Upper lobe of left lung (tissue), 4 donors: ENCODE data around the gene KLHL26.

Experiments
- CTCF ChIP-seq, 6 experiments: fragments of 450-650 bp in 4 of 6; fragments of 200-600 bp in 2 of 6; sonication (generic) in 2 of 6; IDR thresholded peaks; one replicate each; pipeline ENCODE4 v1.5.1; 2016 to 2019; ENCODE audit warnings: antibody characterized with exemption in 6 of 6
- EP300 ChIP-seq, 4 donors: sonication (generic); formaldehyde crosslinking; IDR thresholded peaks; one replicate each; pipeline ENCODE4 v1.5.1; 2017; ENCODE audit warnings: antibody characterized with exemption in 4 of 4, control low read depth in 2 of 4
- POLR2AphosphoS5 ChIP-seq, 2 donors: sonication (generic); formaldehyde crosslinking; IDR thresholded peaks; one replicate each; pipeline ENCODE4 v1.5.1; 2017; ENCODE audit warnings: antibody characterized with exemption in 2 of 2

- no peak for TF ChIP-seq CTCF (IDR thresholded peaks at IDR 0.05)
- no peak for TF ChIP-seq EP300 (IDR thresholded peaks at IDR 0.05)
- TF ChIP-seq POLR2AphosphoS5 (IDR thresholded peaks at IDR 0.05): no peak
Measured at GRCh38 chr19:18603958-18604819, 32.6 kb upstream of the KLHL26 start.
